Heart right ventricle (tissue), 16 donors: ENCODE measurements around the gene DUSP16. TPM values are rescaled to one million over a fixed set of nuclear protein-coding genes. Genes with fewer than 3 reads are reported as not detected.

Experiments used
- ATAC-seq, 8 donors: fragments of 200-7000 bp; cut with Tn5 transposase; one replicate each; pipeline ENCODE4 v1.9.1; 2020; ENCODE audit warnings: mild to moderate bottlenecking in 8 of 8, moderate library complexity in 8 of 8, moderate number of reproducible peaks in 1 of 8
- DNase-seq, 2 donors: peaks; one replicate each; pipeline ENCODE4 v3.0.0-alpha.2; 2020
- H3K27ac ChIP-seq, 10 donors: fragments of 200-600 bp; sonication (generic) in 2 of 10; one replicate each; pipeline versions ENCODE4 v1.5.0 to v1.8.0; 2020 to 2022; ENCODE audit warnings: mild to moderate bottlenecking in 3 of 10
- H3K27me3 ChIP-seq, 7 donors: fragments of 200-600 bp; one replicate each; pipeline ENCODE4 v1.8.0; 2021 to 2022; ENCODE audit warnings: mild to moderate bottlenecking in 2 of 7
- H3K36me3 ChIP-seq, 9 donors: fragments of 200-600 bp; sonication (generic) in 1 of 9; one replicate each; pipeline versions ENCODE4 v1.5.0 to v1.8.0; 2020 to 2022; ENCODE audit warnings: mild to moderate bottlenecking in 2 of 9
- H3K4me1 ChIP-seq, 9 donors: fragments of 200-600 bp; sonication (generic) in 1 of 9; one replicate each; pipeline versions ENCODE4 v1.5.0 to v1.8.0; 2020 to 2022; ENCODE audit warnings: mild to moderate bottlenecking in 4 of 9
- H3K4me3 ChIP-seq, 10 donors: fragments of 200-600 bp; sonication (generic) in 2 of 10; one replicate each; pipeline versions ENCODE4 v1.5.0 to v1.8.0; 2020 to 2022; ENCODE audit warnings: mild to moderate bottlenecking in 7 of 10, moderate library complexity in 2 of 10
- H3K9me3 ChIP-seq, 11 donors: fragments of 200-600 bp in 10 of 11; sonication (generic) in 2 of 11; one replicate each; pipeline versions ENCODE4 v1.5.0 to v1.8.0; 2013 to 2022; ENCODE audit warnings: mild to moderate bottlenecking in 2 of 11, control low read depth in 1 of 11, moderate library complexity in 1 of 11
- CTCF ChIP-seq, 9 donors: fragments of 200-600 bp; sonication (generic) in 2 of 9; IDR thresholded peaks; one replicate each; pipeline versions ENCODE4 v1.5.0 to v1.8.0; 2021 to 2022; ENCODE audit warnings: antibody characterized with exemption in 9 of 9, mild to moderate bottlenecking in 5 of 9, moderate library complexity in 1 of 9
- WGBS, 2 donors: extraction: QIAGEN DNeasy Blood & Tissue Kit; methylation state at CpG; one replicate each; pipeline ENCODE4 v1.1.7; 2013; ENCODE audit warnings: inconsistent platforms in 1 of 2; 5-methylcytosine and 5-hydroxymethylcytosine counted together
- intact Hi-C, 10 donors: fragments of 100-400 bp; cut with DNase I; formaldehyde crosslinking; loops; one replicate each; pipeline versions ENCODE4 v1.11.1 to v1.14.2; 2022
- polyA plus RNA-seq, 2 donors: library from polyadenylated mRNA; stranded (reverse); fragments of 200-250 nt; gene quantifications; one replicate each; pipeline ENCODE4 v1.2.3, GENCODE V29; 2013
- total RNA-seq, 10 donors: library from RNA; stranded (reverse); fragmentation: NEBNext Ultra II Directional in 3 of 10; extraction: Animal tissue kit (Norgen Biotek cat#: 25700) in 3 of 10; gene quantifications; one replicate each; pipeline versions ENCODE4 v1.2.1 to v1.2.4, GENCODE V29; 2021 to 2023
- donor health status: Arrhythmogenic right ventricular cardiomyopathy.
- donor health status: ischemic (EF 13 %, LVEDD 7.1; RV severe dilation, severe dysfunction).
- donor health status: healthy with polysubstance abuse.
- donor health status: DM: no; HTN: yes; CAD: no.
- donor health status: DM: no; HTN: no; CAD: no.
- donor health status: ischemic (EF 25% LVEDD 6.9; RV normal size, moderate dysfunction).
- donor health status: ischemic (EF 25% LVEDD 5.7; RV mildly dilated, moderate dysfunction).
- donor health status: healthy.
- donor health status: DM: yes; HTN: yes; CAD: no.
- donor health status: Ischemic cardiomyopathy.
- donor health status: ischemic (EF 35%, LVEDD 5.7; RV mildly dilated, moderate dysfunction).
- donor health status: nonischemic (EF 11% LVEDD 7.7; RV severe dilation, severe dysfunction).
- donor health status: DM: yes; HTN: yes; CAD: no.
- donor health status: PGD.
- donor health status: ischemic (EF 29% LVEDD 5.4; RV normal size, mild dysfunction).
- donor health status: nonischemic (EF 23%, LVEDD 6.1; RV moderate dilation, normal function).

DUSP16 gene
- total and polyA plus RNA-seq, 12 donors = 2.6 to 21.7 (median 15.8) TPM

- WGBS, 2 donors = 97% methylated on average over 10 of the region's 10 CpGs
- H3K27ac ChIP-seq = peak overlapping the region in 1 of 10 donors; percentile 6
- no peak for ATAC-seq
- H3K4me1 ChIP-seq = peaks cover 4 to 57% (median 24%) of the 10 kb centered on the region in 9 donors
- H3K27me3 ChIP-seq = no peaks in the 10 kb centered on the region
- intact Hi-C loops = loop anchor here in 1 of 10 donors (10.0 kb wide), 1 partner anchor 63 kb away; no protein-coding TSS in a partner anchor
- no peak for TF ChIP-seq CTCF (IDR thresholded peaks at IDR 0.05)
- no peak overlapping the region for H3K4me3 ChIP-seq
- H3K9me3 ChIP-seq = no peaks in the 10 kb centered on the region
- DNase-seq = no peak
- H3K36me3 ChIP-seq = no peaks in the 10 kb centered on the region
These were observed 114.8 kb downstream of the DUSP16 start for GRCh38 chr12:12447837-12448236.

- H3K27me3 ChIP-seq = no peaks in the 10 kb centered on the region
- no peaks in the 10 kb centered on the region for H3K9me3 ChIP-seq
- peak overlapping the region in 2 of 10 donors; percentile 6 to 39 for H3K27ac ChIP-seq
- no peaks in the 10 kb centered on the region for H3K36me3 ChIP-seq
- intact Hi-C loops = loop anchor here in 1 of 10 donors (10.0 kb wide), 1 partner anchor 62 kb away; no protein-coding TSS in a partner anchor
- WGBS, 2 donors = 59 to 70% methylated on average over 8 of the region's 8 CpGs
- H3K4me3 ChIP-seq = no peak overlapping the region
- H3K4me1 ChIP-seq = peaks cover 7 to 63% (median 30%) of the 10 kb centered on the region in 9 donors
- DNase-seq (no peak), ATAC-seq (no peak)
- TF ChIP-seq CTCF (IDR thresholded peaks at IDR 0.05) = no peak
These were observed 115.4 kb downstream of the DUSP16 start for GRCh38 chr12:12447236-12447635.

GRCh38 chr12:12446786-12447185 lies 115.9 kb downstream of the DUSP16 start:
- no peaks in the 10 kb centered on the region for H3K9me3 ChIP-seq
- no peaks in the 10 kb centered on the region for H3K36me3 ChIP-seq
- H3K27me3 ChIP-seq = no peaks in the 10 kb centered on the region
- 95 to 98% methylated on average over 3 of the region's 3 CpGs for WGBS, 2 donors
- ATAC-seq (no peak), DNase-seq (no peak)
- H3K4me1 ChIP-seq = peaks cover 7 to 67% (median 34%) of the 10 kb centered on the region in 9 donors
- TF ChIP-seq CTCF (IDR thresholded peaks at IDR 0.05) = no peak
- H3K4me3 ChIP-seq = no peak overlapping the region
- intact Hi-C loops = loop anchor here in 1 of 10 donors (10.0 kb wide), 1 partner anchor 62 kb away; no protein-coding TSS in a partner anchor
- H3K27ac ChIP-seq = peak overlapping the region in 1 of 10 donors; percentile 39

GRCh38 chr12:12445882-12446181 lies 116.8 kb downstream of the DUSP16 start:
- TF ChIP-seq CTCF (IDR thresholded peaks at IDR 0.05) = no peak
- Histone ChIP-seq H3K27ac (no peak overlapping the region), H3K36me3 (no peaks in the 10 kb centered on the region), H3K9me3 (no peaks in the 10 kb centered on the region), H3K4me3 (no peak overlapping the region), H3K27me3 (no peaks in the 10 kb centered on the region), H3K4me1 (peaks cover 7 to 77% (median 43%) of the 10 kb centered on the region in 9 donors)
- ATAC-seq (no peak), DNase-seq (no peak)
- intact Hi-C loops = loop anchor here in 1 of 10 donors (10.0 kb wide), 1 partner anchor 61 kb away; no protein-coding TSS in a partner anchor
- 96 to 99% methylated on average over 2 of the region's 2 CpGs for WGBS, 2 donors
